ENCODE results near the gene SLC2A13.

Gene SLC2A13

GRCh38 chr12:39831587-39832315, 274.1 kb downstream of the SLC2A13 start (continued):
- TF ChIP-seq MZF1 (tag by site-specific recombination; IDR thresholded peaks at IDR 0.05; ENCODE audit: borderline replicate concordance) (no peak; the same call in 1 of the 2 replicates), ZNF37A (tag by site-specific recombination; IDR thresholded peaks at IDR 0.05) (no peak), ZBTB21 (tag by site-specific recombination; IDR thresholded peaks at IDR 0.05) (no peak)

GRCh38 chr12:39830852-39831520, 274.9 kb downstream of the SLC2A13 start:
- H3K4me1 ChIP-seq (ENCODE audit: control insufficient read depth, insufficient read depth, low read length) = no peaks in the 10 kb centered on the region
- no peaks in the 10 kb centered on the region for H3K9me3 ChIP-seq (ENCODE audit: control insufficient read depth, insufficient read depth, low read depth, low read length)
- no peak overlapping the region for H3K4me3 ChIP-seq (ENCODE audit: low read depth, low read length)
- ChIA-PET CTCF (no interaction called here), POLR2A (no interaction called here)
- TF ChIP-seq ZNF274 (IDR thresholded peaks at IDR 0.05; ENCODE audit: low read length) = no peak
- TF ChIP-seq ZNF274 (tag by site-specific recombination; IDR thresholded peaks at IDR 0.05; ENCODE audit: borderline replicate concordance) = no peak
- no peak for TF ChIP-seq ZEB2 (tag by site-specific recombination; IDR thresholded peaks at IDR 0.05)
- no peak for TF ChIP-seq ZNF623 (tag by site-specific recombination; IDR thresholded peaks at IDR 0.05)
- TF ChIP-seq ZNF548 (tag by site-specific recombination; IDR thresholded peaks at IDR 0.05) = no peak
- no peak for TF ChIP-seq ZNF19 (tag by site-specific recombination; IDR thresholded peaks at IDR 0.05; ENCODE audit: low read depth)
- no peak for TF ChIP-seq ZNF837 (tag by site-specific recombination; IDR thresholded peaks at IDR 0.05)
- no peak for TF ChIP-seq YY1 (tag by site-specific recombination; IDR thresholded peaks at IDR 0.05)
- TF ChIP-seq KLF16 (tag by site-specific recombination; IDR thresholded peaks at IDR 0.05) = no peak
- TF ChIP-seq MEIS1 (CRISPR knock-in tag; IDR thresholded peaks at IDR 0.05; ENCODE audit: borderline replicate concordance) = no peak
- no peak for TF ChIP-seq TRIM28 (IDR thresholded peaks at IDR 0.05; ENCODE audit: borderline replicate concordance, low read length)
- no peaks in the 10 kb centered on the region for H3K36me3 ChIP-seq (ENCODE audit: control insufficient read depth in 2 of 2, insufficient read depth in 1 of 2, low read length in 2 of 2)
- H3K27ac ChIP-seq (ENCODE audit: extremely low read depth, low read depth, low read length) = no peak overlapping the region

DNA sequence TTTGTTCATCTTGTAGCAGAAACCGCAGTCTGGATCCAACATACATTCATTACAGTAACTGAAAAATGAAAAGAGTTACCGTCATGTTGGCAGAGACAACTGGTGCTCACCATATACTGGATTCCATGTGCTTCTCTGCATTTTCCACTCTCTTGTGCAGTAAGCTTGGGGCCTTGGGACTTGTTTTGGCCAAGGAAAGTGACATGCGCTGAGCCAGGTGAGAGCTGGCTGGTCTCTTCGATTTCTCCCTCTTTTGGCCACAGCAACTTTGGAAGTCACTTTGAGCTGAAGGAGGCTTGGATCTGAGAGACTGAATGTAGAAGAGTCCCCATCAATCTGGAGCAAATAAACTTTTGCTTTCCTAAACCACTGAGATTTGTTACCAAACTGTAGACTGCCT, 275.7 kb downstream of the SLC2A13 start:
- Histone ChIP-seq H3K4me3 (ENCODE audit: low read depth, low read length) (no peak overlapping the region), H3K4me1 (ENCODE audit: control insufficient read depth, insufficient read depth, low read length) (no peaks in the 10 kb centered on the region), H3K36me3 (ENCODE audit: control insufficient read depth in 2 of 2, insufficient read depth in 1 of 2, low read length in 2 of 2) (no peaks in the 10 kb centered on the region), H3K9me3 (ENCODE audit: control insufficient read depth, insufficient read depth, low read depth, low read length) (no peaks in the 10 kb centered on the region), H3K27ac (ENCODE audit: extremely low read depth, low read depth, low read length) (no peak overlapping the region)
- ChIA-PET POLR2A (no interaction called here), CTCF (no interaction called here)
- no peak for TF ChIP-seq KLF8 (tag by site-specific recombination; IDR thresholded peaks at IDR 0.05)

DNA sequence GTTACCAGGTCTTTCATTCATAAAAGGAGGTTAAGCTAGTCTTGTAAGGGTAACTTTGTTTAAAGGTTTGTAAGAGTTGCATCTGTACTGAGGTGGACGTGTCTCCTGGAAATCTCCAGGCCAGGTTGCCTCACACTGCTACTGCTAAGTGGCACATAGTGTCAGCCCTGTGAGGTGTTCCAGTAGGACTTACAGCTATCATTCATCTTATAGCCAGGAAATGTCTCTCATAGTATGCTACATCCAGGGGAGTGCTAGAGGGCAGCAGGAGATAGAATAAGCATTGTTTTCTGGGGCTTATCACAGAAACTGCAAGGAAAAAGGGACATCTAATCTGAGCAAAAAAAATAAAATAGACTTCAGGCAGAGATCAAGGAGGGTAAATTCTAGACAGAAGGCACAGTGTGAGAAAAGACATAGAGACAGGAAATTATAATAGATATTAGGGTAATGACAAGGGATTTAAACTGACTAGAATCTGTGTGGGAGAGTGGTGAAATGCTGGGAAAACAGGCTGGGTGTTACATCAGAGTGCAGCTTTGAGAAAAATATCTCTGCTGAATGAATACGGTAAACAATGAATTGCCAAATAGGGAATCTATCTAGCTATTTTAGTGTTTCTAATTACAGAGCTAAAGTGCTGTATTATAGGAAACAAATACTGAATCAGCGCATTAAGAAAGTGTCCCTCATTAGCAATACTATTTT, 281.2 kb downstream of the SLC2A13 start:
- no peaks in the 10 kb centered on the region for H3K9me3 ChIP-seq (ENCODE audit: control insufficient read depth, insufficient read depth, low read depth, low read length)
- H3K36me3 ChIP-seq (ENCODE audit: control insufficient read depth in 2 of 2, insufficient read depth in 1 of 2, low read length in 2 of 2) = no peaks in the 10 kb centered on the region
- ChIA-PET POLR2A (no interaction called here), CTCF (interaction anchor here (0.7 to 1.5 kb wide), 3 partner anchors 65 to 240 kb away, joined by 3 read pairs; no protein-coding TSS in a partner anchor)
- TF ChIP-seq KLF8 (tag by site-specific recombination; IDR thresholded peaks at IDR 0.05) = no peak
- H3K4me1 ChIP-seq (ENCODE audit: control insufficient read depth, insufficient read depth, low read length) = no peaks in the 10 kb centered on the region
- no peak overlapping the region for H3K27ac ChIP-seq (ENCODE audit: extremely low read depth, low read depth, low read length)
- no peak overlapping the region for H3K4me3 ChIP-seq (ENCODE audit: low read depth, low read length)

- no peaks in the 10 kb centered on the region for H3K4me1 ChIP-seq (ENCODE audit: control insufficient read depth, insufficient read depth, low read length)
- no peaks in the 10 kb centered on the region for H3K9me3 ChIP-seq (ENCODE audit: control insufficient read depth, insufficient read depth, low read depth, low read length)
- ChIA-PET POLR2A (no interaction called here), CTCF (no interaction called here)
- no peak overlapping the region for H3K27ac ChIP-seq (ENCODE audit: extremely low read depth, low read depth, low read length)
- TF ChIP-seq ZNF248 (tag by site-specific recombination; IDR thresholded peaks at IDR 0.05) = no peak
- no peak for TF ChIP-seq ZNF701 (tag by site-specific recombination; IDR thresholded peaks at IDR 0.05)
- H3K36me3 ChIP-seq (ENCODE audit: control insufficient read depth in 2 of 2, insufficient read depth in 1 of 2, low read length in 2 of 2) = no peaks in the 10 kb centered on the region
- no peak overlapping the region for H3K4me3 ChIP-seq (ENCODE audit: low read depth, low read length)
Measured at GRCh38 chr12:39816671-39817185, 289.2 kb downstream of the SLC2A13 start.

Data from HEK293 (cell line).